ENCODE measurements around the gene DCUN1D4.

DNA sequence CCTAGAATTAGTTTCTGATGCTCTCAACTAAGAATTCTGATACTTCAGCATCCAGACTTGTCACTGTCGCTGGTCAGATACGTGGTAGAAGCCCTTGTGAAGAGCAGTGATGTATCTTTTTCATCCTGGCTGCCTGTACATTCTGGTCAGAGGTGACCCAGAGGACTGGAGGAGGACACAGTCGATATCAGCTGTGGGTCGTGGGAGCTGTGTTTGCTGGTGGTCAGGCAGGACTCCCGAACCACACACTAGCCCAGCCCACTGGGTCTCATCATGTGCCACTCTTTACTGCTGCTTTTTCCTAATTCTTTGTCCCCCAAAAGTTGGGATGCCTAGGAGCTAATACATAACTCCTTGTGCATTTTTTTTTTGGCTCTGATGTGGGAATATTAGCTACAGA lies 6.5 kb downstream of the DCUN1D4 start:
- TF ChIP-seq GATA2 (IDR thresholded peaks at IDR 0.05; ENCODE audit: low read depth, low read length) (no peak), GATA3 (IDR thresholded peaks at IDR 0.05; ENCODE audit: low read depth, low read length) (no peak)

Data from SH-SY5Y (cell line).